Glutamatergic neuron (in vitro differentiated cells): ENCODE measurements around the gene FAF1. TPM values are rescaled to one million over a fixed set of nuclear protein-coding genes. Genes with fewer than 3 reads are reported as not detected.
"Not testable (repeated sequence)": the region's sequence is repeated elsewhere in the genome, so short reads cannot be mapped to it uniquely, and the experiment has no call there.

Source experiments
- DNase-seq: peaks from one replicate; pipeline ENCODE4 v3.0.0; 2022
- H3K27ac Mint-ChIP-seq: one replicate; pipeline ENCODE4 v1.8.0; 2020; ENCODE audit warnings: mild to moderate bottlenecking, mixed read lengths, inconsistent platforms; ENCODE audit not compliant: unreplicated experiment
- H3K27me3 Mint-ChIP-seq: one replicate; pipeline ENCODE4 v1.8.0; 2020; ENCODE audit warnings: mild to moderate bottlenecking, moderate library complexity, mixed read lengths, inconsistent platforms; ENCODE audit not compliant: unreplicated experiment
- H3K36me3 Mint-ChIP-seq: one replicate; pipeline ENCODE4 v1.8.0; 2020; ENCODE audit warnings: mild to moderate bottlenecking, mixed read lengths, inconsistent platforms; ENCODE audit not compliant: unreplicated experiment
- H3K4me1 Mint-ChIP-seq: one replicate; pipeline ENCODE4 v1.8.0; 2020; ENCODE audit warnings: mild to moderate bottlenecking, low read depth, mixed read lengths, inconsistent platforms; ENCODE audit not compliant: unreplicated experiment
- H3K4me3 Mint-ChIP-seq: one replicate; pipeline ENCODE4 v1.8.0; 2020; ENCODE audit warnings: mild to moderate bottlenecking, mixed read lengths, inconsistent platforms; ENCODE audit not compliant: unreplicated experiment
- H3K9me3 Mint-ChIP-seq: one replicate; pipeline ENCODE4 v1.8.0; 2020; ENCODE audit warnings: mild to moderate bottlenecking, moderate library complexity, mixed read lengths, inconsistent platforms; ENCODE audit not compliant: unreplicated experiment
- total RNA-seq: library from RNA; stranded (reverse); fragmentation: NEBNext Ultra II Directional; extraction: Animal tissue kit (Norgen Biotek cat#: 25700); gene quantifications from one replicate; pipeline ENCODE4 v1.2.1, GENCODE V29; 2021; ENCODE audit not compliant: unreplicated experiment
- TF ChIP-seq, protein P1 (sequence below): fragments of 200-600 bp; sonication (generic); IDR thresholded peaks from one replicate; pipeline ENCODE4 v1.5.0; 2021; ENCODE audit not compliant: partially characterized antibody, unreplicated experiment

The FAF1 gene
- total RNA-seq, 1 donor from 2014 or later = 57.3 TPM

DNA sequence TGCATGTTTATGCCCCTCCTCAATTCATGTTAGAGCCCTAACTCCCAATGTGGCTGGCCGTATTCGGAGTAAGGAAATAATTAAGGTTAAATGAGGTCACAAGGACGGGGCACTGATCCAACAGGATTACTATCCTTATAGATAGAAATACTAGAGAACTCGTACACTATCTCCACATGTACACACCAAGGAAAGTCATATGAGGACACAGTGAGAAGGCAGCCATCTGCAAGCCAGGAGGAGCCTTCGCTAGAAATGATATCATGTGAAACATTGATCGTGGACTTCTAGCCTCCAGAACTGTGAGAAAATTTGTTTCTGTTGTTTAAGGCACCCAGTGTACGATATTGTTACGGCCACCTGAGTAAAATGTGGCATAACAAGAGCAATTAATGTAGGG lies 79.7 kb downstream of the FAF1 start:
- Mint-ChIP-seq H3K4me3 (no peak overlapping the region), H3K36me3 (no peaks in the 10 kb centered on the region), H3K27ac (no peak overlapping the region), H3K27me3 (no peaks in the 10 kb centered on the region), H3K4me1 (no peaks in the 10 kb centered on the region), H3K9me3 (no peaks in the 10 kb centered on the region)
- DNase-seq = no peak
- TF ChIP-seq, protein P1, sequence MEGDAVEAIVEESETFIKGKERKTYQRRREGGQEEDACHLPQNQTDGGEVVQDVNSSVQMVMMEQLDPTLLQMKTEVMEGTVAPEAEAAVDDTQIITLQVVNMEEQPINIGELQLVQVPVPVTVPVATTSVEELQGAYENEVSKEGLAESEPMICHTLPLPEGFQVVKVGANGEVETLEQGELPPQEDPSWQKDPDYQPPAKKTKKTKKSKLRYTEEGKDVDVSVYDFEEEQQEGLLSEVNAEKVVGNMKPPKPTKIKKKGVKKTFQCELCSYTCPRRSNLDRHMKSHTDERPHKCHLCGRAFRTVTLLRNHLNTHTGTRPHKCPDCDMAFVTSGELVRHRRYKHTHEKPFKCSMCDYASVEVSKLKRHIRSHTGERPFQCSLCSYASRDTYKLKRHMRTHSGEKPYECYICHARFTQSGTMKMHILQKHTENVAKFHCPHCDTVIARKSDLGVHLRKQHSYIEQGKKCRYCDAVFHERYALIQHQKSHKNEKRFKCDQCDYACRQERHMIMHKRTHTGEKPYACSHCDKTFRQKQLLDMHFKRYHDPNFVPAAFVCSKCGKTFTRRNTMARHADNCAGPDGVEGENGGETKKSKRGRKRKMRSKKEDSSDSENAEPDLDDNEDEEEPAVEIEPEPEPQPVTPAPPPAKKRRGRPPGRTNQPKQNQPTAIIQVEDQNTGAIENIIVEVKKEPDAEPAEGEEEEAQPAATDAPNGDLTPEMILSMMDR = no peak

DNA sequence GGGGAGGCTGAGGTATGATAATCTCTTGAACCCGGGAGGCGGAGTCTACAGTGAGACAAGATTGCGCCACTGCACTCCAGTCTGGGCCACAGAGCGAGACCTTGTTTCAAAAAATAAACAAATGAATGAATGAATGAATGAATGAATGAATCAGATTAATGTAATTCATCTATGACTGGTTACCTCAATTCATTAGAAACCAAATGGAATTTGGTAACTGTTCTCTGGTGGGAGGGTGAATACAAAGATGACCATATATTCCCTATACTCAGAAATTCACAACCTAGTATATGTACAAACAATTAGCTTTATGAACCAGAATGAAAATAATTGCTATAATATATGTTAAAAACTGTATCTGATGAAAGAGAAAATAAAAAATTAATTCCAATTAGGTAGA lies 80.9 kb downstream of the FAF1 start:
- Mint-ChIP-seq H3K27ac (no peak overlapping the region), H3K4me3 (no peak overlapping the region)
- TF ChIP-seq, protein P1 = no peak

DNA sequence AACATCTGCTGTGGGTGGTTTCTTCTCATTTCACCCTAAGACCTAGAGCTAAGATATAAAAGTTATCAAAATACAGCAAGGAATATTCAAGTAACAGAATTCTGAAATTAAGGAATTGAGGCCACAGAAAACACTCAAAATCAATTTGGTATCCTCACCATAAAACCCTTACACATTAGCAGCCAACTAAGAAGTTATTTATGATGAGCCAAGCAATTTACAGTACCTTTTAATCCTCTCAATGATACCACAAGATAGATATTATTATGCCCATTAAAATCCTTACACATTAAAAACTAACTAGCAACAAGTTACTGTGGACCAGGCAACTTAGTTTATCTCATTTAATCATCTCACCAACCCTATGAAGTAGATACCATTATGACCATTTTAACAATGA lies 81.6 kb downstream of the FAF1 start:
- Mint-ChIP-seq H3K4me1 (no peaks in the 10 kb centered on the region), H3K27ac (no peak overlapping the region), H3K4me3 (no peak overlapping the region), H3K9me3 (no peaks in the 10 kb centered on the region), H3K36me3 (no peaks in the 10 kb centered on the region), H3K27me3 (no peaks in the 10 kb centered on the region)
- no peak for DNase-seq
- TF ChIP-seq, protein P1 = no peak

More for the DNA sequence above, 80.9 kb downstream of the FAF1 start:
- DNase-seq = no peak
- Mint-ChIP-seq H3K9me3 (no peaks in the 10 kb centered on the region), H3K4me1 (no peaks in the 10 kb centered on the region), H3K36me3 (no peaks in the 10 kb centered on the region), H3K27me3 (no peaks in the 10 kb centered on the region)

DNA sequence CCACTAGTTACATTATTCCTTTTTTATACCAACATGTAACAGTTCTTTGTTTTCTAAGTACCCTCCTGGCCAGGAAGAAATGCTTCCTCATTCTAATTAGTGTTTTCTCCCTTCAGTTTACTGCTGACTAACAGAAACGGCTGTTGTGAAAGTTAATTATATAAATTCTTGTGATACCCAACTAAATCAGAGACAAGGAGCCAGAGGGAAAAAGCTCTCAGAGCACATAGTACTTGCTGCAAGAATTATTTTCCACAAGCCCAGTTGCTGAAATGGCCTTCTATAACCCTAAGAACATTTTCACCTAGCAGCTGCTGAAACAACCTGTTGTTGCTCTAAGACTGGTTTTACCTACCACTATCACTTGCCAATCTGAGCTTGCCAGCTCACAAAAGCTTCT lies 82.4 kb downstream of the FAF1 start:
- no peaks in the 10 kb centered on the region for H3K4me1 Mint-ChIP-seq
- no peaks in the 10 kb centered on the region for H3K36me3 Mint-ChIP-seq
- DNase-seq = no peak
- no peaks in the 10 kb centered on the region for H3K27me3 Mint-ChIP-seq
- H3K9me3 Mint-ChIP-seq = no peaks in the 10 kb centered on the region
- no peak overlapping the region for H3K4me3 Mint-ChIP-seq
- H3K27ac Mint-ChIP-seq = no peak overlapping the region
- TF ChIP-seq, protein P1 = no peak

DNA sequence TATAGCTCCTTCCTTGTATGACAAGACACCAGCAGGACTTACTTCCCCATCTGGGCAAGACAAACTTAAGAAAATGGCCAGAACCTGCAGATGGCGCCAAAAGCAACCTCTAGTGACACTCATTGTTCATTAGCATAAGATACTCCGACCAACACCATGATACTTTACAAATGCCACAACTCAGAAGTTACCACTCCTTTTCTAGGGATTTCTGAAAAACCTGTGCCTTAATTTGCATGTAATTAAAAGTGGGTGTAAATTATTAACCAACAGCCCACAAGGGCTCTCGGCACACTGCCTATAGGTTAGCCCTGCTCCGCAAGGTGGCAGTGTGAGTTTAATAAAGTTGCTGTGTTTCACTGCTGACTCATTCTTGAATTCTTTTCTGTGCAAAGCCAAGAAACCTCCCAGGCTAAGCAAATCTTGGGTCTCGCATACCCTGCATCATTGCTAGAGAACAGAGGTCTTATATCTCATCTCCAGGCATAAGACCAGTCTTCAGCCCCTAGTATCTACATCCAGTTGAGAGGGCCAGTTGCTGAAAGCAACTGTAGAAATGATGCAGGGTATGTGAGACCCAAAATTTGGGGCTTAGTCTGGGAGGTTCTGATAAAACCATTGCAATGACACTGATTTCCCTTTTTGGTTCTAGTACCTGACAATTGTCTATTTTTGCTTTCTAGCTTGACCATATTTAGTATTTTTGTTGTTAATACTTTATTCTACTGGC lies 86.4 kb downstream of the FAF1 start:
- H3K4me3 Mint-ChIP-seq = no peak overlapping the region

DNA sequence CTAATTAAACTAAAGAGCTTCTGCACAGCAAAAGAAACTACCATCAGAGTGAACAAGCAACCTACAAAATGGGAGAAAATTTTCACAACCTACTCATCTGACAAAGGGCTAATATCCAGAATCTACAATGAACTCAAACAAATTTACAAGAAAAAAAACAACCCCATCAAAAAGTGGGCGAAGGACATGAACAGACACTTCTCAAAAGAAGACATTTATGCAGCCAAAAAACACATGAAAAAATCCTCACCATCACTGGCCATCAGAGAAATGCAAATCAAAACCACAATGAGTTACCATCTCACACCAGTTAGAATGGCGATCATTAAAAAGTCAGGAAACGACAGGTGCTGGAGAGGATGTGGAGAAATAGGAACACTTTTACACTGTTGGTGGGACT lies 95.2 kb downstream of the FAF1 start:
- H3K27ac Mint-ChIP-seq, H3K27me3 Mint-ChIP-seq, H3K4me1 Mint-ChIP-seq, H3K4me3 Mint-ChIP-seq, DNase-seq, H3K9me3 Mint-ChIP-seq: not testable (repeated sequence)
- H3K36me3 Mint-ChIP-seq = peaks cover 17% of the 10 kb centered on the region

More for the DNA sequence above, 86.4 kb downstream of the FAF1 start:
- Mint-ChIP-seq H3K27ac (no peak overlapping the region), H3K27me3 (no peaks in the 10 kb centered on the region), H3K4me1 (no peaks in the 10 kb centered on the region), H3K36me3 (no peaks in the 10 kb centered on the region), H3K9me3 (no peaks in the 10 kb centered on the region)
- TF ChIP-seq, protein P1 = peak; percentile 53
- DNase-seq = peak; percentile 71
